HepG2 (cell line): ENCODE results near the gene PAPOLB. TPM values are rescaled to one million over a fixed set of nuclear protein-coding genes. Genes with fewer than 3 reads are reported as not detected.

Source experiments
- ATAC-seq: fragments of 200-7000 bp; cut with Tn5 transposase; 3 replicates; pipeline ENCODE4 v1.9.1; 2020; ENCODE audit warnings: mild to moderate bottlenecking, moderate library complexity
- BruUV-seq: library from RNA; stranded (reverse); fragments of 400-500 nt; replicated peaks from 2 replicates; lab custom pipeline; 2021; lab: Mats Ljungman, UMichigan
- CTCF ChIA-PET: fragments of 300-600 bp; formaldehyde crosslinking; extraction: SDS; loops from one replicate; lab custom pipeline; 2021; ENCODE audit warnings: low total read pairs, inconsistent platforms, low intra/inter-chr PET ratio; lab: Yijun Ruan, JAX
- POLR2A ChIA-PET: fragments of 350-600 bp; sonication (Branson Sonifier 250); formaldehyde crosslinking; loops from one replicate; lab custom pipeline; 2020; ENCODE audit warnings: antibody characterized with exemption, inconsistent platforms; lab: Yijun Ruan, JAX
- DNase-seq: peaks from one replicate; pipeline ENCODE4 v3.0.0-alpha.2; 2015; ENCODE audit warnings: low spot score
- FAIRE-seq: peaks from 3 replicates; lab custom pipeline; 2011; peaks lifted over from hg19 to GRCh38; lab: Jason Lieb, UNC
- H2AFZ ChIP-seq: one replicate; pipeline ENCODE4 v1.6.1; 2011; ENCODE audit warnings: low read length, inconsistent platforms
- H3K27ac ChIP-seq: fragments of 300-600 bp; 3 replicates; pipeline ENCODE4 v1.8.0; 2011; ENCODE audit warnings: mixed run types, mild to moderate bottlenecking, mixed read lengths, low read length, inconsistent platforms; ENCODE audit not compliant: insufficient read depth; ENCODE audit errors: extremely low read length
- H3K27me3 ChIP-seq, 2 experiments: fragments of 200-600 bp in 1 of 2; 2 replicates in 1 of 2; 3 replicates in 1 of 2; pipeline versions ENCODE4 v1.6.0 to v1.8.0; 2011; ENCODE audit warnings: low read length in 2 of 2, mild to moderate bottlenecking in 2 of 2, moderate library complexity in 2 of 2, inconsistent platforms in 1 of 2; ENCODE audit not compliant: insufficient read depth in 2 of 2, control insufficient read depth in 1 of 2
- H3K36me3 ChIP-seq, 2 experiments: fragments of 200-600 bp in 1 of 2; replicated peaks in 1 of 2; 2 replicates in 1 of 2; 3 replicates in 1 of 2; pipeline versions ENCODE4 v1.5.1 to v1.8.0; 2011; ENCODE audit warnings: low read length in 2 of 2, inconsistent platforms in 1 of 2; ENCODE audit not compliant: insufficient read depth in 2 of 2, control insufficient read depth in 1 of 2
- H3K4me1 ChIP-seq: 2 replicates; pipeline ENCODE4 v1.5.1; 2012; ENCODE audit warnings: low read length, inconsistent platforms; ENCODE audit not compliant: insufficient read depth
- H3K4me2 ChIP-seq: 2 replicates; pipeline ENCODE4 v1.6.0; 2011; ENCODE audit warnings: low read depth, low read length, inconsistent platforms
- H3K4me3 ChIP-seq, 3 experiments: fragments of 200-600 bp in 1 of 3; sonication (generic), shearing (Covaris generic) in 1 of 3; replicated peaks in 1 of 3; 2 replicates each; pipeline ENCODE4 v1.5.1; 2011 to 2016; ENCODE audit warnings: low read length in 3 of 3, inconsistent platforms in 2 of 3, low read depth in 2 of 3, mild to moderate bottlenecking in 2 of 3, control low read depth in 1 of 3, mixed read lengths in 1 of 3; ENCODE audit not compliant: insufficient read depth in 1 of 3
- H3K79me2 ChIP-seq: one replicate; pipeline ENCODE4 v1.6.1; 2011; ENCODE audit warnings: low read length, inconsistent platforms; ENCODE audit not compliant: insufficient read depth
- H3K9ac ChIP-seq: 2 replicates; pipeline ENCODE4 v1.6.0; 2011; ENCODE audit warnings: mild to moderate bottlenecking, low read depth, low read length, inconsistent platforms; ENCODE audit not compliant: insufficient read depth
- H3K9me3 ChIP-seq: 2 replicates; pipeline ENCODE4 v1.5.1; 2012; ENCODE audit warnings: mild to moderate bottlenecking, low read length
- H4K20me1 ChIP-seq: 2 replicates; pipeline ENCODE4 v1.6.0; 2011; ENCODE audit warnings: inconsistent platforms, mild to moderate bottlenecking, low read length, moderate library complexity; ENCODE audit not compliant: insufficient read depth
- BHLHE40 ChIP-seq: IDR thresholded peaks from 2 replicates; pipeline ENCODE4 v1.6.1; 2011; ENCODE audit warnings: low read length, improper control_type of control experiment
- DRAP1 ChIP-seq: IDR thresholded peaks from 2 replicates; pipeline ENCODE4 v1.6.1; 2016; ENCODE audit warnings: missing genetic modification reagents, missing compliant biosample characterization
- GLI4 ChIP-seq: sonication (generic); formaldehyde crosslinking; IDR thresholded peaks from 2 replicates; pipeline ENCODE4 v1.5.1; 2020; ENCODE audit warnings: missing genetic modification reagents, mild to moderate bottlenecking, moderate library complexity, borderline replicate concordance
- HNRNPLL ChIP-seq: fragments of 200-400 bp; formaldehyde crosslinking; IDR thresholded peaks from 2 replicates; pipeline ENCODE4 v1.6.1; 2017; ENCODE audit warnings: mild to moderate bottlenecking, low read depth, low read length; ENCODE audit not compliant: poor library complexity, severe bottlenecking
- MTA3 ChIP-seq: sonication (generic); formaldehyde crosslinking; IDR thresholded peaks from 2 replicates; pipeline ENCODE4 v1.4.0; 2020; ENCODE audit warnings: missing genetic modification reagents
- ZNF709 ChIP-seq: sonication (generic); formaldehyde crosslinking; IDR thresholded peaks from 2 replicates; pipeline ENCODE4 v1.5.0; 2020; ENCODE audit warnings: mild to moderate bottlenecking, missing genetic modification reagents
- ZNF766 ChIP-seq: sonication (generic); formaldehyde crosslinking; IDR thresholded peaks from 2 replicates; pipeline ENCODE4 v1.5.0; 2020; ENCODE audit warnings: missing genetic modification reagents, borderline replicate concordance
- WGBS: methylation state at CpG from one replicate; pipeline ENCODE4 v1.1.6; 2017; ENCODE audit warnings: low lambda C conversion rate; 5-methylcytosine and 5-hydroxymethylcytosine counted together
- in situ Hi-C: cut with HindIII; loops from 2 replicates; pipeline ENCODE4 v1.10.0; 2017; ENCODE audit warnings: low pct_unique_long_range_greater_than_20kb; ENCODE audit not compliant: extremely low pct_ligation_motif_present
- intact Hi-C: fragments of 100-400 bp; cut with micrococcal nuclease; formaldehyde crosslinking; loops from one replicate; pipeline ENCODE4 v1.10.0; 2022; ENCODE audit not compliant: unreplicated experiment
- polyA plus RNA-seq, 8 experiments: library from polyadenylated mRNA; depleted of rRNA in 3 of 8; stranded (reverse) in 7 of 8; unstranded in 1 of 8; fragments of >200 nt; fragmentation: Illumina TruSeq in 4 of 8; extraction: Trizol in 4 of 8; gene quantifications; 2 replicates each; pipeline versions ENCODE4 v1.2.1 to v1.2.3, GENCODE V29; 2011 to 2016; ENCODE audit warnings: low read depth in 4 of 8, missing spikeins in 1 of 8, mixed read lengths in 1 of 8; ENCODE audit not compliant: insufficient read depth in 1 of 8
- total RNA-seq, 5 experiments: library from RNA; depleted of rRNA; stranded (reverse); fragments of >200 nt; fragmentation: Illumina TruSeq; extraction: Trizol; gene quantifications; 2 replicates each; pipeline ENCODE4 v1.2.3, GENCODE V29; 2016; ENCODE audit warnings: low read depth in 1 of 5

The PAPOLB gene
- total and polyA plus RNA-seq, 2 of the 13 experiments (the other 11 are each of a cell fraction or from before 2014, with no cell fraction given), result not detected

GRCh38 chr7:4882169-4883032 lies 20.6 kb upstream of the PAPOLB start (continued):
- TF ChIP-seq HNRNPLL (no peak), ZNF766 (CRISPR knock-in tag) (no peak), GLI4 (no peak), DRAP1 (no peak)

- no peaks in the 10 kb centered on the region for H3K79me2 ChIP-seq
- BruUV-seq, result no TSS peak
- no peak for FAIRE-seq
- H3K27me3 ChIP-seq, result peaks cover 7 to 42% of the 10 kb centered on the region in 2 experiments
- no peak overlapping the region for H2AFZ ChIP-seq
- H3K4me2 ChIP-seq, result peak overlapping the region; percentile 38
- peaks cover 23% of the 10 kb centered on the region for H3K4me1 ChIP-seq
- no peaks in the 10 kb centered on the region for H3K9me3 ChIP-seq
- 6% methylated on average over 9 of the region's 10 CpGs for WGBS
- H3K4me3 ChIP-seq, result no peak overlapping the region
- H3K9ac ChIP-seq, result no peak overlapping the region
- TF ChIP-seq BHLHE40 (0 out of 2 replicates have a peak, but pooled peaks have one; percentile 8), ZNF709 (CRISPR knock-in tag) (no peak), MTA3 (CRISPR knock-in tag) (no peak)
- TF ChIP-seq, all 625 proteins: peak for 1
- in situ Hi-C loops (no loop called here), intact Hi-C loops (loop anchor here (5.0 kb wide), 1 partner anchor 33 kb away; no protein-coding TSS in a partner anchor)
- CTCF ChIA-PET, result no interaction called here
- POLR2A ChIA-PET, result no interaction called here
- no peak for DNase-seq
- Histone ChIP-seq H3K36me3 (no peaks in the 10 kb centered on the region), H3K27ac (no peak overlapping the region), H4K20me1 (no peaks in the 10 kb centered on the region)
- ATAC-seq, result peak; percentile 15; the same call in 2 of the 3 replicates
Observed at GRCh38 chr7:4880218-4880617, 18.4 kb upstream of the PAPOLB start.
